COLO829 (cell line): Measurements from ENCODE around the gene RASD2.
A peak's percentile ranks its signal among the peaks of the same experiment; 100 is the strongest.

Source experiments
- DNase-seq: peaks from one replicate; pipeline ENCODE4 v3.0.0; 2012; ENCODE audit warnings: low spot score

The RASD2 gene

GRCh38 chr22:35560366-35560765 lies 19.7 kb downstream of the RASD2 start:
- DNase-seq, result no peak

- no peak for DNase-seq
These were observed 20.2 kb downstream of the RASD2 start for GRCh38 chr22:35560824-35561223.

DNA sequence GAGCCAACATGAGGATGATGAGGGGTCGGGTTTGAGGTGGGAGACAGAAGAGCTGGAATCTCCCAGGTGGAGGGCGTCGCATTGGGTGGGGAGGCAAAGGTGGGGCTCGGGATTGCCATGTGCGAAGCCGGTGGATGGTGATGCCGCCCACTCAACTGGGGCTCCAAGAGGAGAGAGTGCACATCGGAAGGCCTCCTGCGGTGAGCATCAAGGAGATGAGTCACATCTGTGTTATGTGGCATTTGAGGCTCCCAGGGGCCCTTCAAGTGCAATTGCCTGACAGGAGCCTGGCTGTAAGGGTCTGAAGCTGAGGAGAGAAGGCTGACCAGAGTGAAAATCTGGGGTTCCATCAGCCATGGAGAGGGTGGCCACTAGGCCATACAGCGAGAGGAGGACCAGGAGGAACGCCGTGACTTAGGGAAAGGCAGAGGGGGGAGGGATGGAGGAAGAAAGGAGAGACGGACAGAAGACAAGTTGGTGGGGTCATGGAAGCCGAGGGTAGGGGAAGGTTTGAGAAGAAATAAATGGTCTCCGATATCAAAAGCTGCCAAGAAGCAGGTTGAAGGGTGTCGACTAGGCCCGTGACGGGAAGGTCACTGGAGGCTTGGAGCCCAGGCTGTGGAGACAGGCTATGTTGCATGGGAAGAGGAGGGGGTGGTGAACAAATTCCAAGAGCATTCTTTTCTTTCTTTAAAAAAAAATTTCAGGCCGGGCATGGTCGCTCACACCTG lies 21.3 kb downstream of the RASD2 start:
- peak; percentile 96 for DNase-seq

DNA sequence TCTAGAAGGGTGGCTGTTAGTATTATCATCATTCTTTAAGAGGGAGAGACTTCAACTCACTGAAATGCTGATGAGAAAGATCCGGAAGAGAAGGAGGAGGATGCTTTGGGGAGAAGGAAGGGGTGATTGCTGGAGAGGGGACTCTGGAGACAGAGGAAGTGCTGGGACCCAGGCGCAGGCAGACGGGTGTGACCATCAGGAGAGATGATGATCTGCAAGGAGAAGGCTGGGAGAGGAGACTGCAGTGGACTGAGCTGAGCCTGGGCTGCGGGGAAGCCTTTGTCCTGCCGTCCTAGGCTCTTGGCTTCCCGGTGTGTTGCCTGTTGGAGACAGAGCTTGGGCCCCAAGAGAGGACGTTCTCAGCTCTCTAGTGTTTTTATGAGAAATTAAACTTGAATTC lies 22.6 kb downstream of the RASD2 start:
- DNase-seq, result no peak

DNA sequence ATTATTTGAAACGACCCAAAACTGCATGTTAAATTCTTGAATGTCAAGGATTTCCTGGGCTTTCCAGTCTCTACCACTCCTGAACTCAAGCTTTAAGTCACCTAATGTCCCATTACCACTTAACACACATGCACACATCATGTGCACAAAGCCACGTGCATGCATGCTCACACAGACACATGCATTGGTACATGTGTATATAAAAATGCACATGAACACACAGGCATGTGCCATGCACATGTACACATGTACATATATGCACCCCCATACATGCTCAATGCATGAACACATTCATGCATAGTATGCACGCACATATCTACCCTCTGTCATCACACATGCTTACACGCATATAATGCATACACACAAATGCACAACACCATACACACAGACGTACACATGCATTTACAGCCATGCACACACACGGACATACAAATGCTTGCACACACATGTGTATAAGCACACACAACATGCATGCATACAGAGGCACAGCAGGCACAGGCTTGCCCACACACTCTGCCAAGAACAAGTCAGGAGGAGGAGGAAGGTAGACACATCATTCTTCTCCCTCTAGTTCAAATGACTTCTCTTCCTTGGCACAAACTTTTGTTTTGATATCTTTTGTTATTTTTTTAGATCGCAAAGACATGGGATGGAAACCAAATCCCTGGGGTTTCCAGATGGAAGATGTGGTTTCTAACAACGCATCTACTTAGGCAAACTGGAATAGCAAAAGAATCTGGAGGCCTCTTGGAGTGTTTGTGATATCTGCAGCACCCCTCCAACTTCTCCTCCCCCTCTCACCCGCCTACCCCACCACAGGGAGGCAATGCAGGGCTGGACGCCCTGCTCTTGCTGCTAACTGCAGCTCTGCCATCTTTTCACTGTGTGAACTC lies 24.6 kb downstream of the RASD2 start:
- DNase-seq, result no peak

DNA sequence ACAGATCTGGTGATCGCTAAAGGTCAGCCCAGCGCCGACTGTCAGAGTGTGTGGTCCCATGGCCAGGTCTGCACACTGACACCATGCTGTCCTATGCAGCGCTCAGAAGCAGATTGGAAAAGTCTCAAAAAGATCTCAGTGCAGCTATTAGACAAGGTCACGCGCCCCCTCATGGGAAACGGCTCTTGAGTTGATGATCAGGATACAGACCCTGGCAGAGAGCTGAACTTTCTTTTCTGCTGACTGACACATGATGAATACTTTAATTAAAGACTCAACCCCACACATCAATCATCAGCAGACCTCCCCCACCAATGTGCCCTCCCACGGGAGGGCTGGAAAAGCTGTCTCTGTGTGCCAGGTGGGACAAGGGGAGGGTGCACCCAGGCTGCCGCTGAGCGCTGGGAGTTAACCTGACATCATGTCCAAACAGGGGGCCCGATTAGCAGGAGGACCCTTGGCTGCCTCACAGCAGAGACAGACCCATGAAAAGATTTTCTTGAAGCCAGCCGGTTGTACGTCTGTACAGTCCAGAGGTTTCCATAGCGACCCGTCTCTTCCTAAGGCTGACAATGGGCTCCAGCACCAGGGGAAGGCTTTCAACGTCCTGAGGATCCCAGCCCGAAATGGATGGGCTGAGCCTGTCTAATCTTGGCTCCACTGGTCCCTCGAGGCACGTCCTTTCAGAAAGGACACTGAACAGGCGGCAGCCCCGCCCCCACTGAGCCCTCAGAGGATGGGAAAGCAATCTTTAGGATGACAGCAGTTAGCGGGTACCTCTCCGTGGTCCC lies 26.9 kb downstream of the RASD2 start:
- no peak for DNase-seq

- DNase-seq, result no peak
These were observed 28.4 kb downstream of the RASD2 start for GRCh38 chr22:35568751-35569739.

- DNase-seq, result no peak
These were observed 29.3 kb downstream of the RASD2 start for GRCh38 chr22:35569916-35570315.

- no peak for DNase-seq
These were observed 30.1 kb downstream of the RASD2 start for GRCh38 chr22:35570686-35571194.

DNA sequence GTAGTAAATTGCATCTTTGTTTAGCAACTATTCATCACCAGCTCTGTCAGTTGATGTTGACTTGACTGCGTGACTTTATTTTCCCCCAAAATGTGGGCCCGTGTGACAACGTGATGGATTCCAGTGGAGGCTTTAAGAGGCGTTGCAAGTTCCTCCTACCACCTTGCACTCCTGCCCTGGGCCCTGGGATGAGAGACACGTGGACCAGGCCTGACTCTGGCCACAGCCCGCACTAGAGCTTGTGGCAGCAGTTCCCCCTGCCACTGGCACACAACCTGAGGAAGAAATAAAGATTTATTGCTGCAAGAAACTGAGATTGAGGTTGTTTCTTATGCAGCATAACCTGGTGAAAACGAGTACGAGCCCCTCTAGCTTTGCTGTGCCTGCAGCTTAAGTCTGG lies 31.9 kb downstream of the RASD2 start:
- no peak for DNase-seq

- DNase-seq, result no peak
These were observed 34.6 kb downstream of the RASD2 start for GRCh38 chr22:35575116-35575748.

DNA sequence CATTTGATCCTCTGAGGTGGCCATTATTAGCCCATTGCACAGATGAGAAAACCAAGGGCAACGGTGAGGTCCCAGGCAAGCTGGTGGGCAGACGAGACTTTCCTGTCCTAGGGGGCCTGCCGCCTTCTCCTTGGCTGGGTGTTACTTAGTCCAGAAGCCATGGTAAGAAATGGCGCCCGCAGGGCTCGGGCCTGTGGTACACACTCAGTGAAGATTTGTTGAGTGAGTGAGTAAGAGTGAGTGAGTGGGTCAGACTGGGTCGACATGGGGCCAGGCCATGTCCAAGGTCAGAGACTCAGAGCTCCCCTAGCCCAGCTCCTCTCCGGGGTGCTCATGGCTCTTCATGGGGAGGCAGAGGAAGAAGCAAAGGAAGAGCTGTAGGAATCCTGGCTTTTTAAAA lies 36.0 kb downstream of the RASD2 start:
- no peak for DNase-seq

- no peak for DNase-seq
These were observed 37.4 kb downstream of the RASD2 start for GRCh38 chr22:35577799-35578659.

- DNase-seq, result no peak
These were observed 38.4 kb downstream of the RASD2 start for GRCh38 chr22:35578836-35579575.

GRCh38 chr22:35580351-35581022 lies 39.9 kb downstream of the RASD2 start:
- DNase-seq, result no peak

GRCh38 chr22:35581023-35581413 lies 40.4 kb downstream of the RASD2 start:
- DNase-seq, result peak; percentile 53

GRCh38 chr22:35582218-35582860 lies 41.7 kb downstream of the RASD2 start:
- no peak for DNase-seq
